K562 (cell line): Measurements from ENCODE around the gene CRABP2. TPM values are rescaled to one million over a fixed set of nuclear protein-coding genes. Genes with fewer than 3 reads are reported as not detected.

Experiments
- BHLHE40 ChIP-seq: IDR thresholded peaks from 2 replicates; pipeline ENCODE4 v1.6.1; 2011; ENCODE audit warnings: low read length, improper control_type of control experiment
- CEBPZ ChIP-seq: fragments of 150-350 bp; IDR thresholded peaks from 2 replicates; pipeline ENCODE4 v1.6.1; 2014; ENCODE audit warnings: low read depth, mild to moderate bottlenecking, low read length, borderline replicate concordance
- CHD4 ChIP-seq: fragments of 200-600 bp; sonication (generic); IDR thresholded peaks from 3 replicates; pipeline ENCODE4 v1.6.1; 2012; ENCODE audit warnings: low read depth, mild to moderate bottlenecking, mixed read lengths, low read length, inconsistent platforms; ENCODE audit not compliant: insufficient read depth, insufficient replicate concordance, poor library complexity, severe bottlenecking
- FOXP4 ChIP-seq: sonication (generic); formaldehyde crosslinking; IDR thresholded peaks from 2 replicates; pipeline ENCODE4 v1.8.0; 2022; ENCODE audit warnings: mild to moderate bottlenecking, missing genetic modification reagents, borderline replicate concordance
- GABPB2 ChIP-seq: fragments of 250-450 bp; sonication (Bioruptor Pico); conservative IDR thresholded peaks from 2 replicates; pipeline ENCODE4 v1.5.1; 2021; ENCODE audit warnings: mild to moderate bottlenecking
- GTF2F1 ChIP-seq: IDR thresholded peaks from 2 replicates; pipeline ENCODE4 v1.6.1; 2011; ENCODE audit warnings: low read depth, low read length, improper control_type of control experiment
- IRF9 ChIP-seq: fragments of 450-650 bp; IDR thresholded peaks from 2 replicates; pipeline ENCODE4 v1.6.1; 2016; ENCODE audit warnings: missing biosample characterization, missing genetic modification characterization
- LEF1 ChIP-seq: fragments of 450-650 bp; IDR thresholded peaks from 2 replicates; pipeline ENCODE4 v1.6.1; 2016; ENCODE audit warnings: mild to moderate bottlenecking
- NFE2L1 ChIP-seq: fragments of 450-650 bp; IDR thresholded peaks from 2 replicates; pipeline ENCODE4 v1.6.1; 2016; ENCODE audit warnings: missing genetic modification characterization, low read depth, mild to moderate bottlenecking, missing compliant biosample characterization, moderate library complexity, borderline replicate concordance
- PHTF2 ChIP-seq: fragments of 250-450 bp; sonication (Bioruptor Pico); IDR thresholded peaks from 2 replicates; pipeline ENCODE4 v1.5.0; 2021; ENCODE audit warnings: mild to moderate bottlenecking
- POLR2G ChIP-seq: fragments of 200-400 bp; formaldehyde crosslinking; IDR thresholded peaks from 2 replicates; pipeline ENCODE4 v1.6.1; 2017; ENCODE audit warnings: low read depth, mild to moderate bottlenecking, antibody characterized with exemption, low read length, moderate library complexity
- TOE1 ChIP-seq, 2 experiments: fragments of 450-650 bp in 1 of 2; sonication (generic) in 1 of 2; formaldehyde crosslinking in 1 of 2; IDR thresholded peaks; 2 replicates each; pipeline versions ENCODE4 v1.7.1 to v1.8.0; 2016 to 2022; ENCODE audit warnings: borderline replicate concordance in 2 of 2, mild to moderate bottlenecking in 2 of 2, antibody characterized with exemption in 1 of 2, inconsistent platforms in 1 of 2, low read depth in 1 of 2, missing genetic modification reagents in 1 of 2, moderate library complexity in 1 of 2
- TRIM24 ChIP-seq, 2 experiments: fragments of 450-650 bp; IDR thresholded peaks; 2 replicates each; pipeline ENCODE4 v1.6.1; 2016
- ZKSCAN8 ChIP-seq: fragments of 200-800 bp; sonication (Bioruptor generic); IDR thresholded peaks from 2 replicates; pipeline ENCODE4 v1.6.1; 2016; ENCODE audit warnings: missing genetic modification characterization, missing compliant biosample characterization
- ZNF274 ChIP-seq: IDR thresholded peaks from 2 replicates; pipeline ENCODE4 v1.6.1; 2011; ENCODE audit warnings: low read depth, mild to moderate bottlenecking, low read length, moderate library complexity, borderline replicate concordance
- ZNF354B ChIP-seq: fragments of 250-450 bp; sonication (Bioruptor Pico); IDR thresholded peaks from 2 replicates; pipeline ENCODE4 v1.4.0; 2020
- ZNF551 ChIP-seq: fragments of 250-450 bp; sonication (Bioruptor Pico); IDR thresholded peaks from 2 replicates; pipeline ENCODE4 v1.5.0; 2021; ENCODE audit warnings: mild to moderate bottlenecking, moderate library complexity
- polyA plus RNA-seq, 8 experiments: library from polyadenylated mRNA; depleted of rRNA in 4 of 8; stranded (reverse) in 5 of 8; unstranded in 3 of 8; fragments of >200 nt; fragmentation: Nextera tagmentation in 2 of 8; fragmentation: Illumina TruSeq in 1 of 8; extraction: Ambion mirVana in 2 of 8; extraction: Trizol in 1 of 8; gene quantifications; 2 replicates each; pipeline versions ENCODE4 v1.2.1 to v1.2.3, GENCODE V29; 2011 to 2014; ENCODE audit warnings: inconsistent platforms in 1 of 8, missing spikeins in 1 of 8
- total RNA-seq, 7 experiments: library from RNA; depleted of rRNA in 6 of 7; stranded (reverse); fragments of >200 nt in 6 of 7; fragmentation: Illumina TruSeq in 2 of 7; extraction: Trizol in 2 of 7; gene quantifications; 2 replicates each; pipeline versions ENCODE4 v1.2.1 to v1.2.3, GENCODE V29; 2011 to 2021; ENCODE audit warnings: low replicate concordance in 1 of 7

The CRABP2 gene
- total and polyA plus RNA-seq, 9 of the 15 experiments (the other 6 are each of a cell fraction or from before 2014, with no cell fraction given): 0.30 to 2.5 (median 0.82) TPM

DNA sequence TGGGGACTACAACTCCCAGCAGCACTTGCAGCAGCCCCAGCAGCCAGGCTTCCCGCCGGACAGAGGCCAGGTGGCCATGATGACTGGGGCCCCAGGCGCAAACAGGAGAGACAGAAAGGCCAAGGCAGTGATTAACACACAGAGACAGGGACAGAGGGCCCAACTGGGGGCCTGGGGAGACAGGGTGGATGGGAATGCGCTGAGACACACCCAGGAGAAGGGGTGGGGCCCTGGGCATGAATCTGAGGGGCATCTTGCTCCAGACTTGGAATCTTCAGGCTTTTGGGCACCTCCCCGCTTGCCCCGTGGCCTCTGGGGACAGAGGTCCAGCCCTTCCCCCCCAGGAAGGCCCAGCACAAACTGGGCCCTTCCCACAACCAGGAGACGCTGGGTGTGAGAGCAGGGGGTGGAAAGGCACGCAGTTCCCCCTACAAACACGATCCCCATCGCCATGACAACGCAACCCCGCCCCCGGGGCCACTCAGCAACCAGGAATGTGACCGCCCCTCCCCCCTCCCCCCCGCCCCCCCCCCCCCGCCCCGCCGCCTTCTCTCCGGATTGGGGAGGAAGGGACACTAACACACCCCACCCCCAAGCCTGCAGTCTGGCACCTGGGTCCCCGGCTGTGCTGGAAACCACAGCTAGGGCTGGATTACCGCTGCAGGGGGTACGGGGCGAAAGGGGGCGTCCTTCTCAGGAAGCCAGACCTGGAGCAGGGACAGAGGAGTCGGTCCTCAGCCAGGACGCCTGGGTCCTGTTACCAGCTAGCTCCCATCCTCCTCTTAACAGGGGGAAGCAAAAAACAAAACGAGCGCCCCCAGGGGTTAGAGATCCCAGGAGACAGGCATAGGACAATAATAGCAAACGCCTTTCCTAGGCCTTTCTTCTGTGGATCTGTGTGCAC is 41.6 kb upstream of the CRABP2 start (continued):
- TF ChIP-seq CEBPZ: no peak
- TF ChIP-seq FOXP4 (CRISPR knock-in tag): no peak
- no peak for TF ChIP-seq PHTF2
- TF ChIP-seq NFE2L1 (tag): no peak
- TF ChIP-seq TRIM24 (IDR thresholded peaks at IDR 0.05): no peak
- TF ChIP-seq CHD4: no peak
- no peak for TF ChIP-seq GTF2F1
- 0 out of 2 replicates have a peak, but pooled peaks have one; percentile 15 for TF ChIP-seq LEF1
- no peak for TF ChIP-seq ZNF274
- TF ChIP-seq TOE1 (IDR thresholded peaks at IDR 0.05; ENCODE audit: borderline replicate concordance): no peak
- TF ChIP-seq TOE1 (CRISPR knock-in tag; IDR thresholded peaks at IDR 0.05; ENCODE audit: borderline replicate concordance, low read depth): no peak
- no peak for TF ChIP-seq IRF9 (tag)
- TF ChIP-seq GABPB2 (CRISPR knock-in tag): no peak
- TF ChIP-seq BHLHE40: peak; percentile 8; the same call in 1 of the 2 replicates
- TF ChIP-seq ZKSCAN8: no peak
- TF ChIP-seq POLR2G: peak; percentile 64
- no peak for TF ChIP-seq ZNF354B (CRISPR knock-in tag)
- no peak for TF ChIP-seq ZNF551 (CRISPR knock-in tag)
